CD4-positive, alpha-beta T cell treated with Interleukin-10 for 1 hour (primary cell): ENCODE results near the gene ITGA1.
"Not testable (repeated sequence)": the region's sequence is repeated elsewhere in the genome, so short reads cannot be mapped to it uniquely, and the experiment has no call there.

Experiments
- DNase-seq: peaks from one replicate; pipeline ENCODE4 v3.0.0-alpha.2; 2020

ITGA1 gene

GRCh38 chr5:52802974-52803336, 15.2 kb downstream of the ITGA1 start:
- DNase-seq, result no peak

GRCh38 chr5:52804387-52804791, 16.7 kb downstream of the ITGA1 start:
- DNase-seq, result no peak

GRCh38 chr5:52804981-52805380, 17.3 kb downstream of the ITGA1 start:
- DNase-seq, result no peak

- no peak for DNase-seq
Observed at GRCh38 chr5:52805615-52806014, 17.9 kb downstream of the ITGA1 start.

- DNase-seq, result no peak
Observed at GRCh38 chr5:52807037-52807436, 19.3 kb downstream of the ITGA1 start.

GRCh38 chr5:52807723-52808122, 20.0 kb downstream of the ITGA1 start:
- no peak for DNase-seq

GRCh38 chr5:52808316-52808901, 20.7 kb downstream of the ITGA1 start:
- no peak for DNase-seq

GRCh38 chr5:52809884-52810283, 22.2 kb downstream of the ITGA1 start:
- no peak for DNase-seq

- no peak for DNase-seq
Observed at GRCh38 chr5:52810426-52810825, 22.7 kb downstream of the ITGA1 start.

GRCh38 chr5:52811067-52811749, 23.5 kb downstream of the ITGA1 start:
- DNase-seq, result no peak

GRCh38 chr5:52814352-52815148, 26.8 kb downstream of the ITGA1 start:
- DNase-seq, result no peak

- no peak for DNase-seq
Observed at GRCh38 chr5:52817818-52818217, 30.1 kb downstream of the ITGA1 start.

GRCh38 chr5:52818360-52818759, 30.6 kb downstream of the ITGA1 start:
- DNase-seq, result no peak

- not testable (repeated sequence) for DNase-seq
Observed at GRCh38 chr5:52818807-52819206, 31.1 kb downstream of the ITGA1 start.

GRCh38 chr5:52821901-52822300, 34.2 kb downstream of the ITGA1 start:
- DNase-seq, result no peak

- no peak for DNase-seq
Observed at GRCh38 chr5:52822437-52822836, 34.7 kb downstream of the ITGA1 start.

- no peak for DNase-seq
Observed at GRCh38 chr5:52824827-52825226, 37.1 kb downstream of the ITGA1 start.

- DNase-seq, result no peak
Observed at GRCh38 chr5:52825826-52826225, 38.1 kb downstream of the ITGA1 start.

GRCh38 chr5:52827815-52828214, 40.1 kb downstream of the ITGA1 start:
- no peak for DNase-seq

- DNase-seq, result no peak
Observed at GRCh38 chr5:52829664-52830063, 41.9 kb downstream of the ITGA1 start.

- no peak for DNase-seq
Observed at GRCh38 chr5:52830650-52831049, 42.9 kb downstream of the ITGA1 start.

GRCh38 chr5:52831786-52832511, 44.2 kb downstream of the ITGA1 start:
- DNase-seq, result no peak

- no peak for DNase-seq
Observed at GRCh38 chr5:52834320-52834719, 46.6 kb downstream of the ITGA1 start.

- DNase-seq, result no peak
Observed at GRCh38 chr5:52837068-52837467, 49.4 kb downstream of the ITGA1 start.
